Ecto neural progenitor cell (in vitro differentiated cells): ENCODE results near the gene PGLYRP2.

Source experiments
- DNase-seq: peaks from one replicate; pipeline ENCODE4 v3.0.0-alpha.2; 2018; ENCODE audit warnings: low spot score

Gene PGLYRP2

DNA sequence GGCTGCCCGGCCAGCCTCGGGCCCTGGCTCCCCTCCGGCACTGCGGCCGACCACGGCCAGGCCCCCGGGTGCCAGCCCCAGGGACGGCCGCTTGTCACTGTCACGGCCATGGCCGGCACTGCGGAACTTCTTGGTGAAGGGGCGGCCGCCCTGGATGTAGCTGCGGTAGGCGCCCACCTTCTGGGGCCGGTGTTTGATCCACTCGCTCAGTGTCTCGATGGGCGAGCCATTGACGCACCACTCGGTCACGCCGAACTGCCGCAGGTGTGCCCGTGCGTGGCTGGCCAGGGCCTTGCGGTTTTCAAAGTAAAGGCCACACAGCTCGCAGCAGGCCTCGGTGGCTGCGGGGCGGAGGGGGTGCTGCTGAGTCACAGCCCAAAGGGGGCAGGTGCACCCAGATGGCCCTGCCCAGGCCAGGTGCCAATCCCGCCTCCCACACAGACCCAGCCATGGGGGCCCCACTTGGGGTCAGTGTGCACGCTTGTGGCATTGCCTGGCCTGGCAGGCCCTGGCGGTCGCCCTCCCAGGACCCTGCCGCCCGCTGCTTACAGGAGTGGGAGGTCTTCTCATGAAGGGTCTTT lies 54.5 kb downstream of the PGLYRP2 start:
- DNase-seq, result no peak

- DNase-seq, result no peak
Observed at GRCh38 chr19:15424121-15424520, 55.2 kb downstream of the PGLYRP2 start.

DNA sequence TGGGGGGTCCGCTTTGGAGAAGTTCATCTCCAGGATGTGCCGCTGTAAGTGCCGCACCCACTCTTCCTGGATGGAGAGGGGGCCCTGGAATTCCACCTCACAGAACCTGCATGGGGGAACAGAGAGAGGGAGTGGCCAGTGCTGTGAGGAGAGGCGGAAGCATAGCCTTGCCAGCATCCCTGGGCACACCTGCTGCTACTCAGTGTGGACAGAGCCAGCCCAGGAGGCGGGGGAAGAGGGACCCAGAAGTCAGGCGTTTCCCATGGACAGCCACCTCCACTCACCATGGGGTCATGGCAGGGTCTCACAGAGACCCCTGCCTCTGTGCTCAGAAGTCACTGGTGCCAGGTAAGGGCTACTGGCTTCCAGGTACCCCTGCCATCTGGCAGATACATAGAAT lies 56.2 kb downstream of the PGLYRP2 start:
- no peak for DNase-seq

DNA sequence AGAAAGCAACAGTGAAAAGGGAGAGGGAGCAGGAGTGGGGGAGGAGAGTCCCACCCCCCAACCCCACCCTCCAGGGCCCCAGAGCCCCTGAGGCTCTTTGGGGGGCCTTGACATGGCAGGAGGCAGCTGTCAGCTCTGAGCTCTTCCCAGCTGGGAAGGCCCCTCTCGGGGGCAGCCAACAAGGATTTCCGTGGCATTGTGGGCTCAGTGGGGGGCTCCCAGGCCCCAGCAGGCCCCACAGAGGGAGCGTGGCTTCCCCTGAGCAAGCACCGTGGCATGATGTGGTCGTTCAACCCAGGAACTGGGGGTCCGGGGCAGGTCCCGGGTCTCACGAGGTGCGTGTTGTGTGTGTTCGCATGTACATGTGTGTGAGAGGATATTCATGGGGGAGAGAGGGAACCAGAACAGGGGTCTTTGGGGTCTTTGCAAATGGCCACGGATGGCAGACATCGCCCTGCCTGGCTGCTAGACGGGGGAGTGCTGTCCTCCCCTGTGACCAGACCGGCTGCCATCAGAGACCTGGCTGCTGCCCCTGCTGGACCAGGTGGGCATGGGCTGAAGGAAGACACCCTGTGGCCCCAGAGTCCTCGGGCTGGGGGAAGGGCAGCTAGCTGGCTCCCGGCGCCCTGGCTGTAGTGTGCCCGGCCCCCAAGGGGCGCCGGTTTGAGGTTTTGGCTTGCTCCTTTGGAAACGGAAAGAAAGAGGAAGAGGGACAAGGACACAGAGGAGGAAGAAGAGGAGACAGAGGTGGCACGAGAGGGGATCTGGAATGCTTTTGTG lies 56.8 kb downstream of the PGLYRP2 start:
- DNase-seq, result no peak

DNA sequence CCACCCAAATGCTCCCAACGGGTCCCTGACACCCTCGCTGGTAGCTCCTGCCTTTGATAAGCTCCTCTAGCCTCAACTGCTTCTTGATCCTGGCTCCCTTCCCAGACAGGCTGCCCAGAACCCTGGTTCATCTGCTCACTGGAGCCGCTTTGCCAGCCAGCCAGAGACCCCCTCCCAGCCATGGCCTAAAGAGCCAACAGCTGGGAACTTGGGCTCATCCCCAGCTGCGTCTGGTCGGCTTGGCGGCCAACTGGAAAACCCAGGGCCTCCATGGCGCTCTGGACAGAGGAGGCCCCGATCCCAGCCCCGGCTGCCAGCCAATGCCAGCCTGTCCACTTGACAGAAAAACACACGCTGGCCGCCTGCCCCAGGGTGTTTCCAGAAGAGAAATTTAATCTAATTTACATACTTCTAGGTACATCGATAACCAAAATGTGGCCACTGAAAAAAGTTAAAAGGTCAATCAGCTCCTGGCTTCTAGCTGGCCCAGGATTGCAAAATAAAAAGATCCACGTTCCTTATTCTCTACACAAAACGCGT lies 57.5 kb downstream of the PGLYRP2 start:
- DNase-seq, result no peak

- DNase-seq, result no peak
Observed at GRCh38 chr19:15421136-15421695, 58.1 kb downstream of the PGLYRP2 start.

DNA sequence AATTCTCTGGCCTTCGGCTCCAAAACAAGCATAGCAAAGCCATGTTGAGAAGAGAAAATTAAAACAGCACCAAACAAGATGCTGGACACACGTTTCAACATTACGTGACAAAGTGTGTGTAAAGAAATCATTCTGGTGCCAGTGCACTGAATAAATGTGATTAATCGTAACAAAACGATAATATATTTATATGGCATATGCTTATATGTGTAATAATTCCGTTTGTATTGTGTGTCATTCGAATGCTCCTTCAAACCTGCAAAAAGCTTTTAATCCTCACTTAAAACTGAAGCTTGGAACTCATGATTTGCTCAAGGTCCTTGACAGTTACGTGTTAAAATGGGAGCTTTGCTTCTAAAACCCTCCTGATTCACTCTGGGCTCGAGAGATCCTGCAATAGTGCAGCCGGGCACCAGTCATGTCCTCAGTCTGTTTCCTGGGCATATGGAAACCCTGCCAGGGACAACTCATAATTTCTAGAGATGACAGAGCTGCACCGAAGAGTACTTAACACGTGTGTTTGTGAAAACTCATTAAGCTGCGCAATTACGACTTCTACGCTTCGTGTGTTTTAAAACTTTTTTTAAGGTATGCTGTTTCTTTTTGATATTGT lies 59.8 kb downstream of the PGLYRP2 start:
- no peak for DNase-seq
